Transverse colon (tissue), 4 donors: ENCODE results near the gene TMEM17.

Experiments used
- CTCF ChIP-seq, 5 experiments: fragments of 200-600 bp in 3 of 5; fragments of 450-650 bp in 2 of 5; sonication (generic) in 3 of 5; IDR thresholded peaks; 1 replicate in 2 of 5; 2 replicates in 3 of 5; pipeline ENCODE4 v1.5.1; 2016 to 2017; ENCODE audit warnings: antibody characterized with exemption in 5 of 5, inconsistent platforms in 3 of 5, mild to moderate bottlenecking in 2 of 5, moderate library complexity in 1 of 5
- EP300 ChIP-seq: sonication (generic); formaldehyde crosslinking; IDR thresholded peaks from one replicate; pipeline ENCODE4 v1.6.1; 2017; ENCODE audit warnings: antibody characterized with exemption, low read depth
- POLR2A ChIP-seq: fragments of 450-650 bp; IDR thresholded peaks from one replicate; pipeline ENCODE4 v1.6.1; 2016; ENCODE audit warnings: antibody characterized with exemption, mild to moderate bottlenecking, moderate library complexity
- POLR2AphosphoS5 ChIP-seq, 3 donors: sonication (generic); formaldehyde crosslinking; IDR thresholded peaks; one replicate each; pipeline ENCODE4 v1.6.1; 2016; ENCODE audit warnings: antibody characterized with exemption in 3 of 3

- TF ChIP-seq CTCF (IDR thresholded peaks at IDR 0.05) (no peak), POLR2AphosphoS5 (IDR thresholded peaks at IDR 0.05) (no peak), EP300 (no peak), POLR2A (no peak)
These were observed 34.6 kb upstream of the TMEM17 start for GRCh38 chr2:62540408-62541168.
